ENCODE data around the gene NAV2.

The NAV2 gene

GRCh38 chr11:20046416-20046815 is 333.8 kb downstream of the NAV2 start:
- TF ChIP-seq GATA1 (IDR thresholded peaks at IDR 0.05; ENCODE audit: low read depth, low read length), result no peak
- DNase-seq, result no peak

- DNase-seq, result no peak
- TF ChIP-seq GATA1 (IDR thresholded peaks at IDR 0.05; ENCODE audit: low read depth, low read length) (no peak), POLR2A (IDR thresholded peaks at IDR 0.05; ENCODE audit: low read length) (no peak)
Observed at GRCh38 chr11:20047006-20047768, 334.6 kb downstream of the NAV2 start.

- DNase-seq, result no peak
- TF ChIP-seq POLR2A (IDR thresholded peaks at IDR 0.05; ENCODE audit: low read length) (no peak), GATA1 (IDR thresholded peaks at IDR 0.05; ENCODE audit: low read depth, low read length) (no peak)
Observed at GRCh38 chr11:20047769-20048154, 335.1 kb downstream of the NAV2 start.

DNA sequence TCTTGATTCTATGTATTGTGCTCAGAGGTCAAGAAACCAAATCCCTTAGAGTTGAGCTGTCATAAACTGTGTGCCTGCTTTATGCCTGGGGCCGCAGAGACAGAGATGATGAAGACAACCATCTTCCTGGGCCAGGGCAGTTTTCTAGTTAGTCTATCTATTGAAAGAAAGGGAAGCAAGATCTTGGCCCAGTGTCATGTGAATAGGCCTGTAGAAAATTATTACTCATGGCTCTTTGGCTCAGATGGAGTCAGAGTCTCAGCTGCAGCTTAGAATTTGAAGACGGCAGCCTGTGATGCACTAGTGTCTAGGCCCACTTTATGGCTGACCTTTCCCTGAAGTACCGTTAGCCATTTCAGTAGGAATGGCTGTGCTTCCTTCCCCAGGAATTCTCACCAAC is 335.6 kb downstream of the NAV2 start:
- TF ChIP-seq POLR2A (IDR thresholded peaks at IDR 0.05; ENCODE audit: low read length), result no peak
- no peak for TF ChIP-seq GATA1 (IDR thresholded peaks at IDR 0.05; ENCODE audit: low read depth, low read length)
- no peak for DNase-seq

DNA sequence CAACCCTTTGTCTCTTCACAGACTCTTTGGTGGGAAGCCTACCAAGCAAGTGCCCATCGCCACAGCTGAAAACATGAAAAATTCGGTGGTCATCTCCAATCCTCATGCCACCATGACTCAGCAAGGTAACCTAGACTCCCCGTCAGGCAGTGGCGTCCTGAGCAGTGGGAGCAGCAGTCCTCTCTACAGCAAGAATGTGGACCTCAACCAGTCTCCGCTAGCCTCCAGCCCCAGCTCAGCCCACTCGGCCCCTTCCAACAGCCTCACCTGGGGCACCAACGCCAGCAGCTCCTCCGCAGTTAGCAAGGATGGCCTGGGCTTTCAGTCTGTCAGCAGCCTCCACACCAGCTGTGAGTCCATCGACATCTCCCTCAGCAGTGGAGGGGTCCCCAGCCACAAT is 336.1 kb downstream of the NAV2 start:
- DNase-seq, result no peak
- no peak for TF ChIP-seq GATA1 (IDR thresholded peaks at IDR 0.05; ENCODE audit: low read depth, low read length)
- no peak for TF ChIP-seq POLR2A (IDR thresholded peaks at IDR 0.05; ENCODE audit: low read length)

DNA sequence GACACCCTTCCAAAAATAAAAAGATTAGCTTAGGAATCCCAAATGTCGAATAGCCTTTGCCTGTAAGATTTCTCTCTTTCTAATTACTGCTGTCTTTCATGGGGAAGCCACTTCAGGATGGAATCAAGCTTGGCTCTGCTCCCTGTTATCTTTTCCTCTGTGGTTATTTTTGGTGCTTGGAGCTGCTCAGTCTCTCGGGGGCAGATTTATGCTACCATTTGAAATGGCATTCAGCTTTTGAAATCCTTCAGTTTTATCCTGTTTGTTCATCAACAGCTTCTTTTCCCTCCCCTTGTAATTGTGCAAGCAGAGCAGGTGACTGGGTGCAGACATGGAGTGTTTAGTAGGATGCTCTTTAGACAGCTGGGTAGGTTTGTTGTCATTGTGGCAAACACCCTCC is 336.6 kb downstream of the NAV2 start:
- DNase-seq, result no peak
- TF ChIP-seq GATA1 (IDR thresholded peaks at IDR 0.05; ENCODE audit: low read depth, low read length) (no peak), POLR2A (IDR thresholded peaks at IDR 0.05; ENCODE audit: low read length) (no peak)

- DNase-seq, result no peak
- TF ChIP-seq POLR2A (IDR thresholded peaks at IDR 0.05; ENCODE audit: low read length) (no peak), GATA1 (IDR thresholded peaks at IDR 0.05; ENCODE audit: low read depth, low read length) (no peak)
Observed at GRCh38 chr11:20050048-20050447, 337.4 kb downstream of the NAV2 start.

DNA sequence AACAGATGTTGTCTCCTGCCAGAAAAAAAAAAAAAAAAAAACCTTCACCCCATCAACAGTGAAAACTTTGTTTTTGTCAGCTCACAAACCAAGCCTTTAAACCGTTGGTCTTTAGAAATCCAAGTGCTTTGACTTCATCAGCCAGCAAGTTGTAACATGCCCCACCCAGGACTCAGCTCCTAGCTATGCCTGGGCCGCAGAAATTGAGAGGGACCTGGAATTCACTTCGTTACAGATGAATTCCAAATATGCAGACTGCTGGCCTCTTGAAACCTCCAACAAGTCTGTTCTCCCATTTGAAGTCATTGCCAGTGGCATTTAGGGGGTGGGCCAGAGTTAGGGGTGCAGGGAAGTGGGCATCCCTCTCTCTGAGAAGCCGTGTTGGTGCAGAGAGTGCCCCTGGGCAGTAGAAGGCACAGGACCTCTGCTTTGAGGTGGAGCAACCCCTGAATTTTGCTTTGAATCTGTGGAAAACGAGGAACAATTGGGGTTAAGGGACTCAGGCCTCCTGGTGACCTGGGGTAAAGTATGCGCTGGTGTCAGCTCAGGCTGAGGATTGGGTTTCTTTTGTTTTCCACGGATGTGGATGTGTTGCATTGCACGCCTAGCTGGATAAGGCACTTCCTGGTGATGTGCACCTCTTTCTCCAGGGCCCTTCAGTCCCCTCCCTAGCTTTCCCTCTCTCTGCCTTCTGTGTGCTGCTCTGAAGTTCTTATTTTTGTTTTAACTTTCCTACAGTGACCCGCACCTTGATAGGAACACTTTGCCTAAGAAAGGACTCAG is 338.1 kb downstream of the NAV2 start:
- TF ChIP-seq GATA1 (IDR thresholded peaks at IDR 0.05; ENCODE audit: low read depth, low read length) (no peak), POLR2A (IDR thresholded peaks at IDR 0.05; ENCODE audit: low read length) (no peak)
- DNase-seq, result no peak

DNA sequence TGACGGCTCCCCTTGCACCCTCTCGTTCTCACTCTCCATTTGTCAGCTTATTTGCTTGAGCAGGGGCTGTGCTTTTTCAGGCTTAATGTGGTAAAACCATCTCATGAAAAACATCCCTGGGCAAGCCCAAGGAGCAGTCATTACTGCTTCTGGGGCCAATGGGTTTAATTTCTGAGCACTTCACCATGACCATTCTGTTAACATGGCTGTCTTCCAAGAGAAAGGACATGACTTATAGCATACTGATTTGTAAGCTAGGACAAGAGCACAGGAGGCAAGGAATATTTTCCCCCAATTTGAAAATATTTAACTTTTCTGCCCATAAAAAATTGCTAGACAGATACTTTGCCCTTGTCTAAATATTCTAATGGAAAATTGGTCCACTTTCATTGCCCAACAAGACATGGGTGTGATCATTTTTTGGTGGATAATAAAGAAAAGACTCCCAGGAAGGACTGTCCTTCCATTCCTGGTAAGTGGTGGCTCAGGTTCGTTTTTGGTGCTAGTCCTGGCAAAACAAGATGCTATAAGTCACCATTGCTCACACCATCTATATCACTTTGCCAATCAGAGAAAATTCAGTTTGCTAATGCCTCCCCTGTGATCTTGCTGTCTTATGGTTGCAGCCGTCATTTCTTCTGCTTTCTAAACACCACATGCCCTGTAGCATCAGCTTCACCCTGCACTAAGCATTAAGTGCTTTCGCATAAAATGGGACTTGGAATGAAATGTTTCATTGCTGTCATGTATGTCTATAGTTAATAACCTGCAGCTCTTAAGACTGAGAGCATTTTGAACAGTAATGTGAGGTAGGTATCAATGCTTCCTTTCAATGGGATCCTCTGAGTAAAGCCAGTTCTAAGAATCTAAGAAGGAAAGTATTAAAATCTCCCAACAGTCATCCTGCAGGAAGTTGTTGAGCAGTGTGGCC is 339.1 kb downstream of the NAV2 start:
- no peak for DNase-seq
- TF ChIP-seq POLR2A (IDR thresholded peaks at IDR 0.05; ENCODE audit: low read length) (no peak), GATA1 (IDR thresholded peaks at IDR 0.05; ENCODE audit: low read depth, low read length) (no peak)

GRCh38 chr11:20053572-20053971 is 340.9 kb downstream of the NAV2 start:
- no peak for DNase-seq
- TF ChIP-seq POLR2A (IDR thresholded peaks at IDR 0.05; ENCODE audit: low read length) (no peak), GATA1 (IDR thresholded peaks at IDR 0.05; ENCODE audit: low read depth, low read length) (no peak)

DNA sequence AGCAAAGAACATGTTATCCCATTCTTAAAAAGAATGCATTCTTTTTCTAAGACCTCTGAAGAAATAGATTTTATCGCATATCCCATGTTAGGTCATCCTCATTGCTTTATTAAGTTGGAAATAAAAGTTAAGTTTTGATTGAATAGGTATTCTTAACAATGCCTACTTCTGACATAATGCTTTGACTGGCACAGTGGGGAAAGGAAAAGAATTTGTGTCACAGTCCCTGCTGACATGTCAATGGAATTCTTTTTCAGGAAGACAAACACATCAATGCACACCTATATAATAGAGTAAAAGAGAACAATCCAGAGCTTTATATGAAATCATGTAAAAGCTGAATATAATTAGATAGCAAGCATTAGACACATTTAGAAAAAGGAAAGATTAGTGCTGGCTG is 341.9 kb downstream of the NAV2 start:
- DNase-seq, result no peak
- TF ChIP-seq GATA1 (IDR thresholded peaks at IDR 0.05; ENCODE audit: low read depth, low read length), result no peak
- no peak for TF ChIP-seq POLR2A (IDR thresholded peaks at IDR 0.05; ENCODE audit: low read length)

DNA sequence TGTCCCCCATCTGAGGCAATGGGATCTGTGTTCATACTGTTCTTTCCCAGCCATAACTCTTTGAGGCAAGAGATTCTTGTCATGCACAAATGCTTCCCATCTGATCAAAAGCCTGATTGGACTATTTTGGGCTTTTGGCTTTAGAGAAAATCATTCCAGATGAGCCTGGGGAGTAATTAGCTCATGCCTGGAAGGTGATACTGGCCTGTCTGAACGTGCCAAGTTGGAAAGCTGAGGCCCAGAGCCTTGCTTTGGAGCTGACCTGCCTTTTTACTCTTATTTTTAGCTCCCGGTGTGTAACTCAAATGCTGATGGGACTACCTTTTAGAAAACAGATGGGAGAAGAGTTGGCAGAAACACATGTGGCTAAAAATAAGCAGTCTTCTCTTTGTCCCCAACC is 342.7 kb downstream of the NAV2 start:
- TF ChIP-seq POLR2A (IDR thresholded peaks at IDR 0.05; ENCODE audit: low read length) (no peak), GATA1 (IDR thresholded peaks at IDR 0.05; ENCODE audit: low read depth, low read length) (no peak)
- no peak for DNase-seq

GRCh38 chr11:20056109-20056949 is 343.7 kb downstream of the NAV2 start:
- no peak for DNase-seq
- TF ChIP-seq GATA1 (IDR thresholded peaks at IDR 0.05; ENCODE audit: low read depth, low read length), result no peak
- TF ChIP-seq POLR2A (IDR thresholded peaks at IDR 0.05; ENCODE audit: low read length), result no peak

Data from erythroblast (primary cell).